B cell (primary cell): ENCODE results near the gene SPPL2B. TPM values are rescaled to one million over a fixed set of nuclear protein-coding genes. Genes with fewer than 3 reads are reported as not detected.

Experiments
- ATAC-seq: fragments of 200-7000 bp; cut with Tn5 transposase; one replicate; pipeline ENCODE4 v1.10.0; 2021; ENCODE audit warnings: low read depth, mild to moderate bottlenecking, moderate number of reproducible peaks, moderate library complexity
- CTCF ChIA-PET: fragments of 350-600 bp; sonication (Branson Sonifier 250); formaldehyde crosslinking; loops from one replicate; lab custom pipeline; 2021; ENCODE audit warnings: antibody characterized with exemption, inconsistent platforms; lab: Charles Lee
- POLR2A ChIA-PET: fragments of 350-600 bp; sonication (Branson Sonifier 250); formaldehyde crosslinking; loops from one replicate; lab custom pipeline; 2021; ENCODE audit warnings: antibody characterized with exemption; lab: Charles Lee
- DNase-seq: peaks from one replicate; pipeline ENCODE4 v3.0.0; 2013
- H2AFZ ChIP-seq: 2 replicates; pipeline ENCODE4 v1.6.1; 2012; ENCODE audit warnings: mild to moderate bottlenecking, low read depth, low read length; ENCODE audit not compliant: insufficient read depth, poor library complexity, severe bottlenecking
- H3K27ac ChIP-seq, 2 donors: 1 replicate in 1 of 2; 2 replicates in 1 of 2; pipeline ENCODE4 v1.5.1; 2012 to 2013; ENCODE audit warnings: low read length in 2 of 2, mild to moderate bottlenecking in 2 of 2, moderate library complexity in 1 of 2
- H3K27me3 ChIP-seq, 4 experiments: fragments of 200-600 bp in 1 of 4; sonication (generic) in 1 of 4; replicated peaks in 1 of 4; 1 replicate in 2 of 4; 2 replicates in 2 of 4; pipeline versions ENCODE4 v1.6.1 to v1.7.0; 2013 to 2016; ENCODE audit warnings: low read length in 3 of 4, mild to moderate bottlenecking in 2 of 4, mixed read lengths in 1 of 4, moderate library complexity in 1 of 4; ENCODE audit not compliant: insufficient read depth in 4 of 4, control insufficient read depth in 3 of 4; ENCODE audit errors: control extremely low read depth in 1 of 4
- H3K36me3 ChIP-seq, 2 experiments: replicated peaks in 1 of 2; 1 replicate in 1 of 2; 2 replicates in 1 of 2; pipeline versions ENCODE4 v1.6.1 to v1.7.1; 2013; ENCODE audit warnings: low read length in 1 of 2; ENCODE audit not compliant: insufficient read depth in 2 of 2, control insufficient read depth in 1 of 2; ENCODE audit errors: control extremely low read depth in 1 of 2, extremely low read depth in 1 of 2
- H3K4me1 ChIP-seq, 2 donors: fragments of 200-600 bp in 1 of 2; sonication (generic) in 1 of 2; 1 replicate in 1 of 2; 2 replicates in 1 of 2; pipeline versions ENCODE4 v1.5.1 to v1.6.1; 2013 to 2017; ENCODE audit warnings: low read length in 2 of 2; ENCODE audit not compliant: control insufficient read depth in 2 of 2, insufficient read depth in 2 of 2
- H3K4me2 ChIP-seq: replicated peaks from 2 replicates; pipeline ENCODE3; 2012; ENCODE audit warnings: mild to moderate bottlenecking, low read depth, low read length; ENCODE audit not compliant: poor library complexity, severe bottlenecking
- H3K4me3 ChIP-seq, 5 experiments: fragments of 200-600 bp in 1 of 5; sonication (generic) in 1 of 5; 1 replicate in 3 of 5; 2 replicates in 2 of 5; pipeline versions ENCODE4 v1.5.1 to v1.7.0; 2011 to 2016; ENCODE audit warnings: low read length in 4 of 5, mild to moderate bottlenecking in 4 of 5, low read depth in 2 of 5, control low read depth in 1 of 5, moderate library complexity in 1 of 5; ENCODE audit not compliant: insufficient read depth in 1 of 5; ENCODE audit errors: control extremely low read depth in 1 of 5, extremely low read depth in 1 of 5
- H3K79me2 ChIP-seq: fragments of 200-600 bp; sonication (generic); one replicate; pipeline ENCODE4 v1.6.0; 2016; ENCODE audit warnings: low read length; ENCODE audit not compliant: control insufficient read depth, insufficient read depth
- H3K9ac ChIP-seq: fragments of 200-600 bp; sonication (generic); 2 replicates; pipeline ENCODE4 v1.6.1; 2017; ENCODE audit warnings: mild to moderate bottlenecking, low read length, moderate library complexity
- H3K9me3 ChIP-seq, 3 donors: one replicate each; pipeline versions ENCODE4 v1.6.1 to v1.7.1; 2013; ENCODE audit warnings: low read length in 2 of 3; ENCODE audit not compliant: control insufficient read depth in 2 of 3, insufficient read depth in 1 of 3; ENCODE audit errors: control extremely low read depth in 1 of 3
- H4K20me1 ChIP-seq: 2 replicates; pipeline ENCODE4 v1.6.0; 2012; ENCODE audit warnings: mild to moderate bottlenecking, low read length; ENCODE audit not compliant: insufficient read depth, control insufficient read depth, poor library complexity, severe bottlenecking
- H3K27ac Mint-ChIP-seq: one replicate; pipeline ENCODE4 v1.8.0; 2021; ENCODE audit warnings: mixed read lengths
- H3K27me3 Mint-ChIP-seq: one replicate; pipeline ENCODE4 v1.8.0; 2021; ENCODE audit warnings: mixed read lengths
- H3K4me1 Mint-ChIP-seq: one replicate; pipeline ENCODE4 v1.8.0; 2021; ENCODE audit warnings: mixed read lengths
- H3K4me3 Mint-ChIP-seq: one replicate; pipeline ENCODE4 v1.8.0; 2021; ENCODE audit warnings: mixed read lengths
- H3K9me3 Mint-ChIP-seq: one replicate; pipeline ENCODE4 v1.8.0; 2022; ENCODE audit warnings: mixed read lengths; ENCODE audit not compliant: insufficient read depth
- CTCF ChIP-seq: fragments of 200-600 bp; IDR thresholded peaks from one replicate; pipeline ENCODE4 v1.8.0; 2022; ENCODE audit warnings: antibody characterized with exemption, mild to moderate bottlenecking
- EZH2 ChIP-seq: IDR thresholded peaks from 2 replicates; pipeline ENCODE4 v1.6.1; 2012; ENCODE audit warnings: borderline replicate concordance, low read depth, mild to moderate bottlenecking, moderate library complexity, low read length; ENCODE audit not compliant: insufficient read depth, poor library complexity, severe bottlenecking
- WGBS: methylation state at CpG from one replicate; pipeline ENCODE4 v1.1.5; 2013; ENCODE audit warnings: missing lambda C conversion rate; ENCODE audit not compliant: insufficient coverage; 5-methylcytosine and 5-hydroxymethylcytosine counted together
- intact Hi-C: fragments of 100-400 bp; cut with micrococcal nuclease; formaldehyde crosslinking; loops from one replicate; pipeline ENCODE4 v1.10.0; 2022
- polyA plus RNA-seq: library from polyadenylated mRNA; depleted of rRNA; stranded (reverse); fragments of >200 nt; gene quantifications from 2 replicates; pipeline ENCODE4 v1.2.3, GENCODE V29; 2012
- total RNA-seq, 2 donors: library from RNA; stranded (reverse); fragments of 120-200 nt in 1 of 2; gene quantifications; 1 replicate in 1 of 2; 2 replicates in 1 of 2; pipeline versions ENCODE4 v1.2.3 to v1.2.4, GENCODE V29; 2013 to 2022

SPPL2B gene
- total and polyA plus RNA-seq, 2 donors (not counting 1 experiment from before 2014, with no cell fraction given) = 415 to 479 TPM

GRCh38 chr19:2371656-2372055 is 43.2 kb downstream of the SPPL2B start:
- WGBS = 87% methylated on average over 12 of the region's 16 CpGs
- H2AFZ ChIP-seq = no peak overlapping the region
- no peaks in the 10 kb centered on the region for H3K79me2 ChIP-seq
- peaks cover 5% of the 10 kb centered on the region for H3K27me3 Mint-ChIP-seq
- H3K27me3 ChIP-seq = peaks cover 0 to 5% (median 0%) of the 10 kb centered on the region in 4 experiments
- no peak overlapping the region for H3K4me3 Mint-ChIP-seq
- intact Hi-C loops = no loop called here
- ATAC-seq = no peak
- no peak overlapping the region for H3K9ac ChIP-seq
- H3K4me1 Mint-ChIP-seq = peaks cover 2% of the 10 kb centered on the region
- H4K20me1 ChIP-seq = no peaks in the 10 kb centered on the region
- no peak for TF ChIP-seq CTCF
- no peak for TF ChIP-seq EZH2
- no peaks in the 10 kb centered on the region for H3K36me3 ChIP-seq
- CTCF ChIA-PET = interaction anchor here (0.9 kb wide), 1 partner anchor 136 kb away, joined by 3 read pairs; the partner anchor contains the start of gene PLEKHJ1
- peaks cover 0 to 16% (median 0%) of the 10 kb centered on the region in 3 donors for H3K9me3 ChIP-seq
- H3K27ac ChIP-seq = no peak overlapping the region
- no peak overlapping the region for H3K27ac Mint-ChIP-seq
- no peaks in the 10 kb centered on the region for H3K9me3 Mint-ChIP-seq
- no peak overlapping the region for H3K4me3 ChIP-seq
- H3K4me1 ChIP-seq = no peaks in the 10 kb centered on the region
- DNase-seq = no peak
- POLR2A ChIA-PET = no interaction called here
- H3K4me2 ChIP-seq = no peak overlapping the region

- DNase-seq (no peak), ATAC-seq (no peak)
- H2AFZ ChIP-seq = no peak overlapping the region
- no peaks in the 10 kb centered on the region for H3K4me1 ChIP-seq
- Mint-ChIP-seq H3K4me1 (peaks cover 2% of the 10 kb centered on the region), H3K4me3 (no peak overlapping the region), H3K9me3 (no peaks in the 10 kb centered on the region), H3K27ac (no peak overlapping the region), H3K27me3 (peaks cover 5% of the 10 kb centered on the region)
- no peak overlapping the region for H3K27ac ChIP-seq
- H3K9me3 ChIP-seq = peaks cover 0 to 13% (median 0%) of the 10 kb centered on the region in 3 donors
- peaks cover 0 to 5% (median 0%) of the 10 kb centered on the region in 4 experiments for H3K27me3 ChIP-seq
- no peak for TF ChIP-seq CTCF
- no peak for TF ChIP-seq EZH2
- CTCF ChIA-PET = interaction anchor here (0.6 to 0.9 kb wide), 2 partner anchors 124 to 136 kb away, joined by 3 read pairs; partner anchors contain the start of gene PLEKHJ1
- H4K20me1 ChIP-seq = no peaks in the 10 kb centered on the region
- H3K4me2 ChIP-seq = no peak overlapping the region
- no peak overlapping the region for H3K4me3 ChIP-seq
- POLR2A ChIA-PET = no interaction called here
- intact Hi-C loops = no loop called here
- no peak overlapping the region for H3K9ac ChIP-seq
- no peaks in the 10 kb centered on the region for H3K36me3 ChIP-seq
- no peaks in the 10 kb centered on the region for H3K79me2 ChIP-seq
- WGBS = 90% methylated on average over 8 of the region's 11 CpGs
Measured at GRCh38 chr19:2372076-2372612, 43.7 kb downstream of the SPPL2B start.
